H9 (cell line): ENCODE measurements around the gene MXRA7. TPM values are rescaled to one million over a fixed set of nuclear protein-coding genes. Genes with fewer than 3 reads are reported as not detected.

Source experiments
- DNase-seq: peaks from one replicate; pipeline ENCODE4 v3.0.0-alpha.2; 2017
- H2AFZ ChIP-seq: one replicate; pipeline ENCODE4 v1.6.1; 2013; ENCODE audit warnings: mild to moderate bottlenecking, low read length, control low read depth, moderate library complexity
- H2AK5ac ChIP-seq: 2 replicates; pipeline ENCODE4 v1.6.1; 2013; ENCODE audit warnings: low read length, control low read depth, mixed read lengths; ENCODE audit not compliant: insufficient read length
- H2BK120ac ChIP-seq: one replicate; pipeline ENCODE4 v1.6.1; 2013; ENCODE audit warnings: low read depth, mild to moderate bottlenecking, low read length, control low read depth, inconsistent platforms; ENCODE audit not compliant: poor library complexity, severe bottlenecking
- H2BK12ac ChIP-seq: 2 replicates; pipeline ENCODE4 v1.6.1; 2013; ENCODE audit warnings: low read length, control low read depth, mixed read lengths, low read depth; ENCODE audit not compliant: insufficient read length
- H2BK15ac ChIP-seq: 2 replicates; pipeline ENCODE4 v1.6.1; 2013; ENCODE audit warnings: low read depth, low read length, control low read depth
- H2BK20ac ChIP-seq: one replicate; pipeline ENCODE4 v1.6.1; 2013; ENCODE audit warnings: low read depth, mild to moderate bottlenecking, low read length, control low read depth, inconsistent platforms; ENCODE audit not compliant: poor library complexity, severe bottlenecking
- H2BK5ac ChIP-seq: 2 replicates; pipeline ENCODE4 v1.6.1; 2013; ENCODE audit warnings: low read length, control low read depth, mixed read lengths; ENCODE audit not compliant: insufficient read length
- H3K14ac ChIP-seq: 2 replicates; pipeline ENCODE4 v1.6.1; 2013; ENCODE audit warnings: low read length, control low read depth; ENCODE audit not compliant: insufficient read depth
- H3K18ac ChIP-seq: 2 replicates; pipeline ENCODE4 v1.6.1; 2013; ENCODE audit warnings: low read depth, mild to moderate bottlenecking, mixed read lengths, low read length, control low read depth; ENCODE audit not compliant: insufficient read length
- H3K23ac ChIP-seq: 2 replicates; pipeline ENCODE4 v1.6.1; 2013; ENCODE audit warnings: low read length, control low read depth, mixed read lengths, low read depth; ENCODE audit not compliant: insufficient read length
- H3K23me2 ChIP-seq: 2 replicates; pipeline ENCODE4 v1.6.1; 2013; ENCODE audit warnings: low read depth, mild to moderate bottlenecking, mixed read lengths, low read length, control low read depth; ENCODE audit not compliant: insufficient read length, poor library complexity, severe bottlenecking
- H3K27ac ChIP-seq: 2 replicates; pipeline ENCODE4 v1.5.1; 2013; ENCODE audit warnings: low read length, control low read depth, mixed read lengths, low read depth; ENCODE audit not compliant: insufficient read length
- H3K27me3 ChIP-seq: 2 replicates; pipeline ENCODE4 v1.6.1; 2013; ENCODE audit warnings: low read length, control low read depth, inconsistent platforms; ENCODE audit not compliant: insufficient read depth
- H3K4ac ChIP-seq: 2 replicates; pipeline ENCODE4 v1.6.1; 2013; ENCODE audit warnings: low read depth, mild to moderate bottlenecking, control low read depth, inconsistent platforms, low read length, moderate library complexity
- H3K4me1 ChIP-seq: 2 replicates; pipeline ENCODE4 v1.6.1; 2013; ENCODE audit warnings: low read length, control low read depth, inconsistent platforms; ENCODE audit not compliant: insufficient read depth
- H3K4me2 ChIP-seq: 2 replicates; pipeline ENCODE4 v1.6.1; 2013; ENCODE audit warnings: low read length, control low read depth, mixed read lengths; ENCODE audit not compliant: insufficient read length, insufficient read depth
- H3K56ac ChIP-seq: 2 replicates; pipeline ENCODE4 v1.6.1; 2013; ENCODE audit warnings: low read depth, mild to moderate bottlenecking, mixed read lengths, low read length, control low read depth; ENCODE audit not compliant: insufficient read length
- H3K79me1 ChIP-seq: 2 replicates; pipeline ENCODE4 v1.6.1; 2013; ENCODE audit warnings: low read depth, mild to moderate bottlenecking, moderate library complexity, low read length, control low read depth, inconsistent platforms; ENCODE audit not compliant: insufficient read depth, poor library complexity, severe bottlenecking
- H3K79me2 ChIP-seq: 2 replicates; pipeline ENCODE4 v1.6.1; 2013; ENCODE audit warnings: low read length, control low read depth, inconsistent platforms; ENCODE audit not compliant: insufficient read depth
- H3K9ac ChIP-seq: 2 replicates; pipeline ENCODE4 v1.6.1; 2013; ENCODE audit warnings: low read length, control low read depth, mixed read lengths; ENCODE audit not compliant: insufficient read length; ENCODE audit errors: extremely low read depth
- H3K9me3 ChIP-seq: one replicate; pipeline ENCODE4 v1.6.1; 2013; ENCODE audit warnings: low read depth, low read length, inconsistent platforms; ENCODE audit not compliant: control insufficient read depth
- H3T11ph ChIP-seq: one replicate; pipeline ENCODE4 v1.6.1; 2013; ENCODE audit warnings: mild to moderate bottlenecking, low read length, control low read depth, inconsistent platforms
- H4K20me1 ChIP-seq: one replicate; pipeline ENCODE4 v1.6.1; 2013; ENCODE audit not compliant: control insufficient read depth, insufficient read length, insufficient read depth
- H4K5ac ChIP-seq: 2 replicates; pipeline ENCODE4 v1.6.1; 2013; ENCODE audit warnings: low read depth, mild to moderate bottlenecking, mixed read lengths, low read length, control low read depth; ENCODE audit not compliant: insufficient read length
- H4K8ac ChIP-seq: replicated peaks from 2 replicates; pipeline ENCODE4 v1.6.1; 2013; ENCODE audit warnings: low read length, control low read depth, mixed read lengths, low read depth; ENCODE audit not compliant: insufficient read length
- H4K91ac ChIP-seq: 2 replicates; pipeline ENCODE4 v1.6.1; 2013; ENCODE audit warnings: low read depth, mild to moderate bottlenecking, moderate library complexity, mixed read lengths, low read length, control low read depth; ENCODE audit not compliant: insufficient read length
- H3K27ac Mint-ChIP-seq, 3 experiments: 2 replicates in 2 of 3; 3 replicates in 1 of 3; pipeline ENCODE4 v1.8.0; 2020 to 2021; ENCODE audit warnings: mixed read lengths in 3 of 3, mild to moderate bottlenecking in 1 of 3, moderate library complexity in 1 of 3
- H3K27me3 Mint-ChIP-seq: 2 replicates; pipeline ENCODE4 v1.8.0; 2021; ENCODE audit warnings: low read depth, mild to moderate bottlenecking, moderate library complexity, mixed read lengths
- H3K36me3 Mint-ChIP-seq, 3 experiments: 2 replicates in 2 of 3; 3 replicates in 1 of 3; pipeline ENCODE4 v1.8.0; 2020 to 2021; ENCODE audit warnings: low read depth in 3 of 3, mixed read lengths in 3 of 3; ENCODE audit not compliant: insufficient read depth in 1 of 3
- H3K4me1 Mint-ChIP-seq, 2 experiments: 2 replicates each; pipeline ENCODE4 v1.8.0; 2020; ENCODE audit warnings: mixed read lengths in 2 of 2
- H3K4me3 Mint-ChIP-seq, 2 experiments: 2 replicates in 1 of 2; 3 replicates in 1 of 2; pipeline ENCODE4 v1.8.0; 2020 to 2021; ENCODE audit warnings: mild to moderate bottlenecking in 2 of 2, mixed read lengths in 2 of 2, moderate library complexity in 1 of 2
- H3K9me3 Mint-ChIP-seq, 2 experiments: 2 replicates in 1 of 2; 3 replicates in 1 of 2; pipeline ENCODE4 v1.8.0; 2020; ENCODE audit warnings: mild to moderate bottlenecking in 2 of 2, mixed read lengths in 2 of 2, moderate library complexity in 1 of 2
- CTCF ChIP-seq: fragments of 200-600 bp; sonication (generic); conservative IDR thresholded peaks from 3 replicates; pipeline ENCODE4 v1.8.0; 2021; ENCODE audit warnings: antibody characterized with exemption, mild to moderate bottlenecking
- WGBS: extraction: QIAGEN DNeasy Blood & Tissue Kit; methylation state at CpG from one replicate; pipeline ENCODE4 v1.1.7; 2013; ENCODE audit warnings: missing lambda C conversion rate, low lambda C conversion rate, mixed read lengths; ENCODE audit not compliant: insufficient read length; ENCODE audit errors: extremely low coverage; 5-methylcytosine and 5-hydroxymethylcytosine counted together
- total RNA-seq: library from RNA; stranded (reverse); gene quantifications from 2 replicates; pipeline ENCODE4 v1.2.1, GENCODE V29; 2021

The MXRA7 gene
- total RNA-seq, 1 experiment from 2014 or later, result 28.2 TPM

GRCh38 chr17:76721463-76721862 is 10.7 kb upstream of the MXRA7 start:
- peaks cover 8% of the 10 kb centered on the region in 2 experiments for H3K4me1 Mint-ChIP-seq
- Histone ChIP-seq H3K4me1 (no peaks in the 10 kb centered on the region), H2AFZ (no peak overlapping the region), H3K27ac (no peak overlapping the region), H4K5ac (no peak overlapping the region), H3K9ac (no peak overlapping the region), H3K79me2 (0 out of 2 replicates have a peak, but pooled peaks cover 3% of the 10 kb centered on the region), H3K79me1 (no peaks in the 10 kb centered on the region), H4K8ac (no peak overlapping the region), H3T11ph (no peak overlapping the region), H2BK20ac (no peak overlapping the region), H3K18ac (no peak overlapping the region), H3K14ac (no peak overlapping the region), H2BK5ac (no peak overlapping the region), H3K4me2 (no peak overlapping the region), H4K91ac (no peak overlapping the region), H4K20me1 (no peaks in the 10 kb centered on the region), H3K9me3 (no peaks in the 10 kb centered on the region), H3K4ac (no peak overlapping the region), H3K23me2 (peaks cover 6% of the 10 kb centered on the region), H2BK15ac (no peak overlapping the region), H2AK5ac (no peak overlapping the region), H3K27me3 (no peaks in the 10 kb centered on the region), H3K23ac (no peak overlapping the region), H3K56ac (no peak overlapping the region), H2BK12ac (no peak overlapping the region), H2BK120ac (no peak overlapping the region)
- H3K27me3 Mint-ChIP-seq, result no peaks in the 10 kb centered on the region
- peaks cover 32 to 80% (median 78%) of the 10 kb centered on the region in 3 experiments; a peak in 6 of 7 replicates for H3K36me3 Mint-ChIP-seq
- no peak overlapping the region for H3K4me3 Mint-ChIP-seq
- no peak for DNase-seq
- no peaks in the 10 kb centered on the region for H3K9me3 Mint-ChIP-seq
- no peak overlapping the region for H3K27ac Mint-ChIP-seq
- no peak for TF ChIP-seq CTCF
- no CpG with 5 or more reads among the region's 10 CpGs for WGBS
